IPS-18c (cell line): ENCODE results near the gene CDHR5.

ENCODE experiments used
- H3K4me3 ChIP-seq: 2 replicates; pipeline ENCODE4 v1.7.0; 2013; ENCODE audit warnings: low read depth, mild to moderate bottlenecking, low read length, moderate library complexity; ENCODE audit not compliant: insufficient read depth
- H3K9me3 ChIP-seq: one replicate; pipeline ENCODE4 v1.6.1; 2013; ENCODE audit warnings: mild to moderate bottlenecking, low read length, moderate library complexity; ENCODE audit not compliant: control insufficient read depth, insufficient read depth

CDHR5 gene

GRCh38 chr11:567629-568292, 57.0 kb downstream of the CDHR5 start:
- H3K9me3 ChIP-seq, result no peaks in the 10 kb centered on the region
- H3K4me3 ChIP-seq, result peak overlapping the region; percentile 61

GRCh38 chr11:567011-567628, 57.6 kb downstream of the CDHR5 start:
- 0 out of 2 replicates have a peak overlapping the region, but pooled peaks have one; percentile 61 for H3K4me3 ChIP-seq
- H3K9me3 ChIP-seq, result no peaks in the 10 kb centered on the region
